GM18858 (cell line): ENCODE data around the gene DLG1.
"Not testable (repeated sequence)": the region's sequence is repeated elsewhere in the genome, so short reads cannot be mapped to it uniquely, and the experiment has no call there.

Source experiments
- ATAC-seq: cut with Tn5 transposase; IDR thresholded peaks from one replicate; pipeline ENCODE4 v1.9.1; 2021; ENCODE audit not compliant: unreplicated experiment

The DLG1 gene

DNA sequence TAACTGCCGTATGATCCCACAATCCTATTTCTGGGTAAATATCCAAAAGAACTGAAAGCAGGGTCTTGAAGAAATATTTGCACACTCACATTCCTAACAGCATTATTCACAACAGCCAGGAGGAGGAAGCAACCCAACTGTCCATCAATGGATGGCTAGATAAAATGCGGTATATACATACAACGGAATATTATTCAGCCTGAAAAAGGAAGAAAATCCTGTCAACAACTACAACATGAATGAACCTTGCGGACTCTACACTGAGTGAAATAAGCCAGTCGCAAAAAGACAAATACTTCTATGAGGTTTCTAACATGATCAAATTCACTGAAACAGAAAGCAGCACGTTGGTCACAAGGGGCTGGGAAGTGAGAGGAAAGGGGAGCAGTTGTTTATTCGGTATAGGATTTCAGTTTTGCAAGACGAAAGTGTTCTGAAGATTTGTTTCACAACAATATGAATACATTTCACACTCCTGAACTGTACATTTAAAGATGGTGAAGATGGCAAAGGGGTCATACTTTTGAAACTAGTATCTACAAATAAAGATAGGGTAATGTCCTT is 6.2 kb downstream of the DLG1 start:
- no peak for ATAC-seq

DNA sequence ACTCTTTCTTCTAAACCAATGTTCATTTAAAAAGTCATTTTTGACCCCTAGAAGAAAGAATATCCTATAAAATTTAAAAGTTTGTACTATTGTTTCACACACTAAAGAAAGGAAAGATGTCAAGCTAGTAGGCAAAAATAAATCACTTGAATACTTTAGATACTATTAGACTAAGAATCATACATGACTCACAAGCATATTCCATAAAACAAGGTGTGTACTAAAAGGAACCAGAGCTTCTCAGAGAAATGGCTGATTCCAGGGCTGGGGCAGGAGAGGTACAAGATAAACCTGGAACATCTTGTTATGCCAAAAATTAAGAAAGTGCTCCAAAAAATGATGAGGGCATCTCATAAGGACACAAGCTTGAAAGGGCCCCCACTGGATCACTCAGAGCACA is 8.7 kb downstream of the DLG1 start:
- ATAC-seq = no peak

DNA sequence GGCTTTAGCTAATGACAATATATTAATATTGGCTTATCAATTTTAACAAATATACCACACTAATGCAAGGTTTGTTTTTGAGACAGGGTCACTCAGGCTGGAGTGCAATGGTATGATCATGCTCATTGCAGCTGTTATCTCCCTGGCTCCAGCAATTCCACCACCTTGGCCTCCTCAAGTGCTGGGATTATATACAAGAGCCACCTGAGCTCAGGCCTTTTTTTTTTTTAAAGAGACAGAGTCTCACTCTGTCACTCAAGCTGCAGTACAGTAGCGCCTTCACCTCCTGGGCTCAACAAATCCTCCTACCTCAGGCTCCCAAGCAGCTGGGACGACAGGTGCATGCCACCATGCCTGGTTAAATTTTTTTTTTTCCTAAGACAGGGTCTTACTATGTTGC is 11.7 kb downstream of the DLG1 start:
- no peak for ATAC-seq

DNA sequence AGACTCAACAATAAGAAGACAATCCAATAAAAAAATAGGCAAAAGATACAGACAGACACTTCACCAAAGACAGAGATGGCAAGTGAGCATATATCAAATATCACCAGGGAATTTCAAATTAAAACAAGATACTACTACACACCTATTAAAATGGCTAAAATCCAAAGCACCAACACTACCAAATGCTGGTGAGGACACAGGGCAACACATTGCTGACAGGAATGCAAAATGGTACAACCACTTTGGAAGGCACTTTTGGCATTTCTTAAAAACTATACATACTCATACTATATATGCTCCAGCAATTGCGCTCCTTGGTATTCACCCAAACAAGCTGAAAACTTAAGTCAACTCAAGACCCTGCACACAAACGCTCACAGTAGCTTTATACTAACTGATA is 12.9 kb downstream of the DLG1 start:
- no peak for ATAC-seq

DNA sequence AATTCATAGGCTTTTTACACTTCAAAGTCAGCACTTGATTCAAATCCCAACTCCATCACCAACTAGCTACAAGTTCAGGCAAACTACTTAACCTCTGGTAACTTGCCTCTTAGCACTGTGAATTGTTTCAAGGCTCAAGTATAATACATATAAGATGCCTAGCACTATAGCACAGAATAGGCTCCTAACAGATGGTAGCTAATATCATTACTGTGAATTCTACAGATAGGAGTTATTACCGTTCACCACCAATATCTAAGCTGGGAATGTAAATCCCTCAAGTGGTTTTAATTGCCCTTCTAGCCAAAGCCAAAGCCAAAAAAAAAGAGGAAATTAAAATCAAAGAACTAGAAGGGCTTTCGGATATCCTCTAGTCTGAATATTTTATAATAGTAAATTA is 15.4 kb downstream of the DLG1 start:
- no peak for ATAC-seq

DNA sequence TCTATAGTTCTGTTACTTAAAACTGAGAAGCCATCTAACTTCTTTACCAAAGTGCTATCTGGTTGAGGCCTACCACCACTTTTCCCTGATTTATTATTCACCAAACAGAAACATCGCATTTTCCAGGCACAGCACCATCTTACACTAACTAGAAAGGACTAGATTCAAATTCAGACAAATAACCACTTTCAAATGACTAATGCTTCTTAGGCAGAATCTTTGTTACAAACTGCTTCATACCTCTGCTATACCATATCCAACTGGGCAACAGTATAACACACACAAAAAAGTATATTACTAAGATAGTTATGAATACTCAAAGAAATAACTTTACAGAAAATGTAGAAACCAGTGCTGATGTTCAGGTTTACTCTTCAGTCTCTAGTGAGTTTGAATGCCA is 16.6 kb downstream of the DLG1 start:
- no peak for ATAC-seq

DNA sequence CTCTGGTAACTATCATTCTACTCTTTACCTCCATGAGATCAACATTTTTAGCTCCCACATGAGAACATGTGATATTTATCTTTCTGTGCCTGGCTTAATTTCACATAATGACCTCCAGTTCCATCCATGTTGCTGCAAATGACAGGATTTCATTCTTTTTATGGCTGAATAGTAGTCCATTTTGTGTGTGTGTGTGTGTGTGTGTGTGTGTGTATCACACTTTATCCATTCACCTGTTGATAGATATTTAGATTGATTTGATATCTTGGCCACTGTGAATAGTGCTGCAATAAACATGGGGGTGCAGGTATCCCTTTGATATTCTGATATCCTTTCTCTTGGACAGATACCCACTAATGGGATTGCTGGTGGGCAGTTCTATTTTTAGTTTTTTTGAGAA is 18.3 kb downstream of the DLG1 start:
- ATAC-seq = no peak

DNA sequence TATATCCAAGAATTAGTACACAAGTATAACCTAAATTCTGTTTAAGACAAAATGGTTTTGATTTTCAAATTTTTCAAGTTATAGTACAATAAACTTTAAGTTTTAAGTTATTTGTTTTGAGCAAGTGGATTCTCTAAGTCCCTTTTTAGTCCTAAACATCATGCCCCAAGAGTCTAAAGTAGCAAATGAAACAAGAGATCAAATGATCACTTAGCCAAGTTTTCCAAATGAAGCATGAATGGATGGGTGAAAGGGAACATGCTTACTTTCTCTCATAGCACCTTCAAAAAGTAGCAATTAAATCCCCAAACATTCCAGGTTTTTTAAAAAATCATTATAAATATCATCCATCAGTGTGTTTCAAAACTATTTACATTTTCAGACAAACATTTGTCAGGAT is 19.5 kb downstream of the DLG1 start:
- no peak for ATAC-seq

DNA sequence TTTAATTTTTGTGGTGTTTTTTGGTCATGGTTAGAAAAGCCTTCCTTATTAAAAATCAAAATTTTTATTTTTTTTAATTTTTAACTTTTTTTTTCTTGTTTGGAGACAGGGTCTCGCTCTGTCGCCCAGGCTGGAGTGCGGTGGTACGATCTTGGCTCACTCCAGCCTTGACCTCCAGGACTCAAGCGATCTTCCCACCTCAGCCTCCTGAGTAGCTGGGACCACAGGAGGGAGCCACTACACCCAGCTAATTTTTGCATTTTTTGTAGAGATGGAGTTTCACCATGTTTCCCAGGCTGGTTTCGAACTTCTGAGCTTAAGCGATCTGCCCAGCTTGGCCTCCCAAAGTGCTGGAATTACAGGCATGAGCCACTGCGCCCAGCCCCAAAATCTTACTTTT is 21.6 kb downstream of the DLG1 start:
- ATAC-seq = not testable (repeated sequence)

DNA sequence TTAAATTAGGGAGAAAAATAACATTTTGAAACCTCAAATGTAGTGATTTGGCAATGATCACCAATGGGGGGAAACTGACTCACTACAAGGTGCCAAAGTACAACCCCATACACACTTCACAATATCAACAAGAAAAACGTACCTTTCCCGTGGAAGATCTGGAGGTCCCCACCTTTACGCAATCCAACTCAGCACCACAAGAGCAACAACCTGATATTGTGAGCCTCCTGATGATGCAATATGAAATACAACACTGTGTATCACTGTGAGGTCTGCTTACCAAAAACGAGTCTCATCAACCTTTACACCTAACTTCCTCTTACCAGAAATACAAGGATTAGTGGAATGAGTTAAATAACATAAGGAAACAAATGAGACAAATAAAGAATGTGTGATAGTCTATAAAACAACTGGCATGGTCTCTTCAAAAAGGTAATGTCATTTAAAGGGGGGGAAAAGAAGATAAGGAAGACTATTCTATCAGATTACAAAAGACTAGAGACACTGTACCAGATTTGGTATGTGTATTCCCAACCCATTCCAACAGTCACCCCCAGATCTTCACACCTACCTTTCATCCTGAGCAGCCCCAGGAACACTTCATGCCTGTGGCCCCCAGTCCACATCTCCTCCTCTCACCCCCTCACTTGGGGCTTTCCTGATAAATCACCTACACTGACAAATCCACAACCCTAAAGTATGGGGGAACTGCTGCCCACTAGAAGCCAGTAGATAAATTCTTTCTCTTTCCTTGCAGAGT is 27.7 kb downstream of the DLG1 start:
- no peak for ATAC-seq

DNA sequence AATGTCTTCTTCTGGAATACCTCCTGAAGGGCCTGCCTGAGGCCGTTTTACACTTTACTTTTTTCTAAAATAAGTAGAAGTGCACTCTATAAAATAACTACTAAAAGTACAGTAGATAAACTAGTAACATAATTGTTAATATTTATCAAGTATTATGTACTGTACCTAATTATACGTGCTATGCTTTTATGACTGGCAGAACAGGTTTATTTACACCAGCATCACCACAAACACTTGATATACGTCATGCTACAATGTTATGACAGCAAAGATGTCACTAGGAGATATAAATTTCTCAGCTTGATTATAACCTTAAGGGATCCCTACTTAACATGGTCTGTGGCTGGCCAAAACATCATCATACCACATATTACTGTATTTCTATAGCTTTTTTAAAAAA is 29.4 kb downstream of the DLG1 start:
- no peak for ATAC-seq

DNA sequence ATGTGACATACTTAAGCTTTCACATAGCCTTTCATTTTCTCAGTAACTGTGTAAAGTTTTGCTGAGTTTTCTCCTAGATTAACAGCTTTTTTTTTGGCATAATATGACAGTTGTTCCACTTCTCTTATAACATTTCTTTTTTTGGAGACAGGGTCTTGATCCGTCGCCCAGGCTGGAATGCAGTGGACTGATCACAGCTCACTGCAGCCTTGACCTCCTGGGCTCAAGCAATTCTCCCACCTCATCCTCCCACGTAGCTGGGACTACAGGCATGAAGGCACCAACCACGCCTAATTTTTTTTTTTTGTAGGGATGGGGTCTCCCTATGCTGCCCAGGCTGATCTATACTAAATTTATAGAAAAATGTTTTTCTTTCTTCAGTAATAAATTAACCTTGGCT is 30.1 kb downstream of the DLG1 start:
- no peak for ATAC-seq

DNA sequence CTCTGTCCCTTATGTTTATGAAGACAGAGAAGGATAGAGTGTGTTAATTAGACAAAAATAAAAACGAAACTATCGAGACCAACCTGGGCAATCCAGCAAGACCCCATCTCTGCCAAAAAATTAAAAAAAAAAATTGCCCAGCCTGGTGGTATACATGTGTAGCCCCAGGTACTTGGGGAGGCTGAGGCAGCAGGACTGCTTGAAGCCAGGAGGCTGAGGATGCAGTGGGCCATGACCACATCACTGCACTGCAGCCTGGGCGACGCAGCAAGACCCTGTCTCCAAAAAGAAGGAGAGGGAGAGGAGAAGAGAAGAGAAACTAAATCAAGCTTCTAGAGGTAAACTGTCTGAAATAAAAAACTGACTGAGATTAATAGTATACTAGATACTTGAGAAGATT is 32.1 kb downstream of the DLG1 start:
- no peak for ATAC-seq

DNA sequence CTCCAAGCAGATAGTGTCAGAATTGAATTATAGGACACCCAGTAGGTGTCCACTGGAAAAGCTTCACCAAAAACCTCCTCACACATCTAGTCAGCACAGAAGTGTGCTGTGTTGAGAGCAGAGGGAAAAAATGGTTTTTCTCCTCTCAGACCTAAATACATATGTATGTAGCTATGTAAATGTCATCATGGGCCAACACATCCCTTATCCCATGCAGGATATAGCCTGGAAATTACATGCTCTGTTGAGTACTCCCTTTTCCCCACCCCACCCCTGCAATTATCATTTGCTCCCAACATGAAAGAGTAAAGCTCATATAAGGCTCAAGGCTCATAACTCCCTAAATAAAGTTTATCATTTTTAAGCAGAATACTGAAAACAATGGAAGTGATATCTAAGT is 35.7 kb downstream of the DLG1 start:
- no peak for ATAC-seq

DNA sequence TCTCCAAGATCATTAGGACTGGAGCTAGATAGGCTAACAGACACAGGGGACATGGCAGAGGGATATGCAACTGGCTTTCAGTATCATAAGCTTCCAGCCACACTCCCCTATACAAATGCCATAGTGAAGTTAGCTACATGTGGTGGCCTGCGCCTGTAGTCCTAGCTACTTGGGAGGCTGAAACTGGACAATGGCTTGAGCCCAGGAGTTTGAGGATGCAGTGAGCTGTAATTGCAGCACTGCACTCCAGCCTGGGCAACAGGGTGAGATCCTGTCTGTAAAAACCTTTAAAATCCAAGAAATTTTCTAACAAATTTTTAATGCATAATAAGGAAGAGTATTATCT is 37.3 kb downstream of the DLG1 start:
- ATAC-seq = no peak

DNA sequence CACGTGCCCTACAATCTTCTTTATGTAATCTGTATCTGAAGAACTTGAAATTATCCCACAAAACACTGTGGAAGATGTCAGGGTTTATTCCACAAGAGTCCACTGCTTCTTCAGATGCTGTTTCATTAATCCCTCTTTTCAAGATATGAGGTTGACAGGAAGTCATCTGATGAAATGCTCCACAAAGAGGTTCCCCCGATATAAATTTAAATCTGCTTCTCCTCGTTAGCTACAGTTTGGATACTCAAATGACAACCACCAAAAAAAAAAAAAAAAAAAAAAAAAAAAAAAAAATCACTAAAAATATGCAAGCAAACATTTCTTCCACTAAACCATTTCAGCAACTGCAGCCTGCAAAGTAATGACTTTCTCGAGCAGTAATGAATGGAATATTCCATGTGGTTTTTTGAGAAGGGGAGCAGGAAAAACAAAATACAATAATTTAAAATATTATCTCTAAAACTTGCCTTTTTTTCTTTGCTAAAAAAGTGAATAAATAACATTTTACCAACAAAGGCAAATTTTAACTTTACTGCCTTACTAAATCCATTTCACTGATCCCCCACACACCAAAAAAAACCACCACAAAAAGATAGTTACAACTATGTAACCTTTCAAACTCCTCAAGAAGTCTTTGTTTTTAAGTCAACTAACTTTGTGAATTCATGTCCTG is 37.8 kb downstream of the DLG1 start:
- no peak for ATAC-seq

DNA sequence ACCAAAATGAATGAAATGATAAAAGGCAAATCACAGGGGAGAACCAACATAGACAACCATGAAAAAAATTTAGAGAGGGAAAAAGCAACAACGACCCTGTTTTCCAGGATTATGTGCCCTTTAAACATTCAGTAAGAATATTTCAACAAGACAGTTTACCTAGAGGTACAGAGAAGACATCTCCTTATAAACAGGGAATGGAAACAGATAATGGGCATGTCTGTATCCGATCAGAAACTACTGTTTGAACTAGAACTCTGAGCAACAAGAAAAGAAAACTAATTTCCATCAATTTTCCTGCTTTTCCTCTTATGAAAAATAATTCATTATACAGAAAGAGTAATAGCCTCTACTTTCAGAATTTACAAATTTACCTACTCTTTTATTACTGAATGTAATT is 39.3 kb downstream of the DLG1 start:
- no peak for ATAC-seq

DNA sequence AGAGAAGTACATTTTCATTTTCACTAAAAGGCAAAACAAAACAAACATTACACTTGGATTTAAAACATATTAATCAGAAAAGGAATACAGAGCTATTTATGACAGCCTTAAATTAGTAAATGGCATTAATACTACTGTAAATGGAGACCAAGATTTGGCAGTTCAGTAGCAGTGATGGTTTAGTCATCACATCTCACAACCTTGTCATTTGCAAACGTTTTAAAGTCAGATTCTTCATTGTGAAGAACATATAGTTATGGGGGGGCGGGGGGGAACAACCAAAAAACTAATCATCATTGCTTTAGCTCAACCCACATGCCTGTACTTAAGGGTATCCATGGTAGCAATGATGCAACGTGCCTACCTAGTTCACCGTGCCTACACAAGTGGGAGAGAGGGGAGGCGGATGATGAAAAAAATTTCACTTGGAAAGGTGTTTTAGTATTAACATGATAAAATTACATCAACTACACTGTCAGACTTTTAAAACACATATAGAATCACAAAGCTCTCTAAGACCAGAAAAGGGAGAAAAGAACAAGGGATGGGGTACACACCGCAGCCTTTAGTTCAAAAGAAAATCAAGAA is 40.1 kb downstream of the DLG1 start:
- no peak for ATAC-seq

DNA sequence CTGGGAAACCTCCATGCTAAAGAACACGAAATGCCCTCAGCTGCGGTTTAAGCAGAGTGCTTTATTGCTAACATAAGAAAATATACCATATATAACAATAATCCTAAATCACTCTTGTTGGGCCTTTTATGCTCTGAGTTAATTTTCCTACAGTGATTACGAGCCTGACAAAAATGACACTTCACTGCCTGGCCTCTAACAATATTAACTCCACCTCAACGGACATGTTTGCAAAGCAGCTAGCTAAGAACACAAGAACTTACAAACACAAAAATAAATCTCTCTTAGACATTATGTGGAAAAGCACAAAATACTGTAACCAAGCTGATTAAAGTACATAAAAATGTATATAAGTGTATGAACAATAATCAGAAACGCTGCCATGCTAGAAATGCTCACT is 40.7 kb downstream of the DLG1 start:
- ATAC-seq = no peak

DNA sequence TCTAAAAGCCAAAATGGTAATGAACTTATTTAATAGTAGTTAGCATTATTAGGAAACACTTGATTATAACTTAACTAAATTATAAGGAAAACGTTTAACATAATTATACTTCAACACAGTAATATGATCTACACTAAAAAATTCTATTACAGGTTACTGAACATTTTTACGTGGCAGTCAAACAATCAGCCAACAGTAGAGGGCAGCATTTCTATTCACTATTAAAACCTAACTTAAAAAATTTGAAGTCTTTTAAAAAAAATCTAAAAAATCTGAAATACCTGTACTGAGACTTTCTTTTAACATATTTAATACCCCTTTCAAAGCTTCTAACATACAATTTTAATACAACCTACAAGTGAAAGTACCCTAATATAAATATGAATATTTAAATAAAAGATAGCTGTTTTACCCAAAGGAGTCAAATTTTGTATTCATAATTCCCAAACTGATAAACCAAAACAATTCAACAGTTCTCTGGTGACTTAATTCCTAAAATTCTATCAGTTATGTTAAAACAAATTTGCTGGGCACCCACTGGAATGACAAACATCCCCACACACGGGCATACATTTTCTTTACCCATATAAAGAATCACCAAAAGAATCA is 41.5 kb downstream of the DLG1 start:
- ATAC-seq = no peak

DNA sequence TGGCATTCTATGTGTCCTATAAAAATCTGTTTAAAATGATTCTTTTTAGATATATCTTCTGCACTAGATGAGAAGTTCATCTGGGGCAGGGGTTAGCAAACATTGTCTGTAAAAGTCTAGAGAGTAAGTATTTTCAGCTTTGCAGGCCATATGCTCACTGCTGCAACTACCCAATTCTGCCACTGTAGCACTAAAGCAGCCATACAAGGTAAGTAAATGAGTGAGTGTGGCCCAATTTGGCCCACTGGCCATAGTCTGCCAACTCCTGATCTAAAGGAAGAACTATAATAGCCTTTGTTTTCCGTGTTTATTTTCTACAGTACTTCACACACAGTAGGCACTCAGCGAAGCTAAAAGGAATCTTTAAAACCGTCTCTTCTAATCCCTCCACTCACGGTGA is 42.3 kb downstream of the DLG1 start:
- no peak for ATAC-seq
